ENCODE measurements around the gene SAXO2.
"Not testable (repeated sequence)": the region's sequence is repeated elsewhere in the genome, so short reads cannot be mapped to it uniquely, and the experiment has no call there.

Gene SAXO2

GRCh38 chr15:82317091-82317489 is 54.5 kb downstream of the SAXO2 start:
- ATAC-seq (ENCODE audit: insufficient read depth, low read depth) (no peak), DNase-seq (no peak)
- H3K4me2 ChIP-seq (ENCODE audit: insufficient read depth, low read length) = no peak overlapping the region
- H3K9me3 ChIP-seq (ENCODE audit: insufficient read depth, low read length, severe bottlenecking) = no peaks in the 10 kb centered on the region
- H3K4me3 ChIP-seq (ENCODE audit: low read depth in 1 of 2, low read length in 2 of 2) = no peak overlapping the region
- H3K27me3 ChIP-seq (ENCODE audit: insufficient read depth, low read length, poor library complexity) = no peaks in the 10 kb centered on the region
- H4K20me1 ChIP-seq (ENCODE audit: insufficient read depth, low read length) = no peaks in the 10 kb centered on the region
- TF ChIP-seq CTCF (IDR thresholded peaks at IDR 0.05; ENCODE audit: borderline replicate concordance, extremely low read depth, low read length, poor library complexity, severe bottlenecking) (no peak), EZH2 (IDR thresholded peaks at IDR 0.05; ENCODE audit: borderline replicate concordance, low read depth, low read length, severe bottlenecking) (no peak)
- H3K4me1 ChIP-seq (ENCODE audit: insufficient read depth, low read length) = no peaks in the 10 kb centered on the region
- no peaks in the 10 kb centered on the region for H3K36me3 ChIP-seq (ENCODE audit: insufficient read depth, low read length)
- H3K27ac ChIP-seq (ENCODE audit: low read length) = no peak overlapping the region
- no peak overlapping the region for H2AFZ ChIP-seq (ENCODE audit: low read depth, low read length)
- no peaks in the 10 kb centered on the region for H3K79me2 ChIP-seq (ENCODE audit: insufficient read depth, low read length)
- no peak overlapping the region for H3K9ac ChIP-seq (ENCODE audit: low read depth, low read length)

GRCh38 chr15:82317516-82317915 is 54.9 kb downstream of the SAXO2 start:
- not testable (repeated sequence) for H3K4me2 ChIP-seq (ENCODE audit: insufficient read depth, low read length); DNase-seq; H3K9ac ChIP-seq (ENCODE audit: low read depth, low read length); H3K27ac ChIP-seq (ENCODE audit: low read length); ATAC-seq (ENCODE audit: insufficient read depth, low read depth); H4K20me1 ChIP-seq (ENCODE audit: insufficient read depth, low read length); H3K79me2 ChIP-seq (ENCODE audit: insufficient read depth, low read length); H3K9me3 ChIP-seq (ENCODE audit: insufficient read depth, low read length, severe bottlenecking); H3K4me1 ChIP-seq (ENCODE audit: insufficient read depth, low read length); H3K36me3 ChIP-seq (ENCODE audit: insufficient read depth, low read length); H2AFZ ChIP-seq (ENCODE audit: low read depth, low read length); H3K4me3 ChIP-seq (ENCODE audit: low read depth in 1 of 2, low read length in 2 of 2); H3K27me3 ChIP-seq (ENCODE audit: insufficient read depth, low read length, poor library complexity)

- not testable (repeated sequence) for H3K27me3 ChIP-seq (ENCODE audit: insufficient read depth, low read length, poor library complexity); H3K4me1 ChIP-seq (ENCODE audit: insufficient read depth, low read length); H3K4me3 ChIP-seq (ENCODE audit: low read depth in 1 of 2, low read length in 2 of 2); H3K4me2 ChIP-seq (ENCODE audit: insufficient read depth, low read length); H3K9me3 ChIP-seq (ENCODE audit: insufficient read depth, low read length, severe bottlenecking); ATAC-seq (ENCODE audit: insufficient read depth, low read depth); H3K79me2 ChIP-seq (ENCODE audit: insufficient read depth, low read length); H3K27ac ChIP-seq (ENCODE audit: low read length); H3K36me3 ChIP-seq (ENCODE audit: insufficient read depth, low read length); DNase-seq; H4K20me1 ChIP-seq (ENCODE audit: insufficient read depth, low read length); H2AFZ ChIP-seq (ENCODE audit: low read depth, low read length); H3K9ac ChIP-seq (ENCODE audit: low read depth, low read length)
Measured at GRCh38 chr15:82318281-82318680, 55.7 kb downstream of the SAXO2 start.

GRCh38 chr15:82319522-82320278 is 57.1 kb downstream of the SAXO2 start:
- H3K4me3 ChIP-seq (ENCODE audit: low read depth in 1 of 2, low read length in 2 of 2); H3K9me3 ChIP-seq (ENCODE audit: insufficient read depth, low read length, severe bottlenecking); H3K4me2 ChIP-seq (ENCODE audit: insufficient read depth, low read length); ATAC-seq (ENCODE audit: insufficient read depth, low read depth); H3K79me2 ChIP-seq (ENCODE audit: insufficient read depth, low read length); H4K20me1 ChIP-seq (ENCODE audit: insufficient read depth, low read length); H3K9ac ChIP-seq (ENCODE audit: low read depth, low read length); H2AFZ ChIP-seq (ENCODE audit: low read depth, low read length); H3K27me3 ChIP-seq (ENCODE audit: insufficient read depth, low read length, poor library complexity); H3K4me1 ChIP-seq (ENCODE audit: insufficient read depth, low read length); H3K36me3 ChIP-seq (ENCODE audit: insufficient read depth, low read length); H3K27ac ChIP-seq (ENCODE audit: low read length); DNase-seq: not testable (repeated sequence)

GRCh38 chr15:82320861-82321260 is 58.2 kb downstream of the SAXO2 start:
- not testable (repeated sequence) for H2AFZ ChIP-seq (ENCODE audit: low read depth, low read length); H3K4me3 ChIP-seq (ENCODE audit: low read depth in 1 of 2, low read length in 2 of 2); ATAC-seq (ENCODE audit: insufficient read depth, low read depth); H3K79me2 ChIP-seq (ENCODE audit: insufficient read depth, low read length); H3K4me1 ChIP-seq (ENCODE audit: insufficient read depth, low read length); H3K27ac ChIP-seq (ENCODE audit: low read length); H4K20me1 ChIP-seq (ENCODE audit: insufficient read depth, low read length); H3K36me3 ChIP-seq (ENCODE audit: insufficient read depth, low read length); H3K4me2 ChIP-seq (ENCODE audit: insufficient read depth, low read length); H3K27me3 ChIP-seq (ENCODE audit: insufficient read depth, low read length, poor library complexity); H3K9me3 ChIP-seq (ENCODE audit: insufficient read depth, low read length, severe bottlenecking); DNase-seq; H3K9ac ChIP-seq (ENCODE audit: low read depth, low read length)

GRCh38 chr15:82322488-82322887 is 59.9 kb downstream of the SAXO2 start:
- H3K79me2 ChIP-seq (ENCODE audit: insufficient read depth, low read length); ATAC-seq (ENCODE audit: insufficient read depth, low read depth); H2AFZ ChIP-seq (ENCODE audit: low read depth, low read length); H3K4me1 ChIP-seq (ENCODE audit: insufficient read depth, low read length); H4K20me1 ChIP-seq (ENCODE audit: insufficient read depth, low read length); H3K4me3 ChIP-seq (ENCODE audit: low read depth in 1 of 2, low read length in 2 of 2); H3K27me3 ChIP-seq (ENCODE audit: insufficient read depth, low read length, poor library complexity); H3K9ac ChIP-seq (ENCODE audit: low read depth, low read length); H3K27ac ChIP-seq (ENCODE audit: low read length); H3K4me2 ChIP-seq (ENCODE audit: insufficient read depth, low read length); H3K36me3 ChIP-seq (ENCODE audit: insufficient read depth, low read length); H3K9me3 ChIP-seq (ENCODE audit: insufficient read depth, low read length, severe bottlenecking); DNase-seq: not testable (repeated sequence)

- not testable (repeated sequence) for H3K36me3 ChIP-seq (ENCODE audit: insufficient read depth, low read length); H3K4me1 ChIP-seq (ENCODE audit: insufficient read depth, low read length); H3K9ac ChIP-seq (ENCODE audit: low read depth, low read length); H3K27me3 ChIP-seq (ENCODE audit: insufficient read depth, low read length, poor library complexity); H3K9me3 ChIP-seq (ENCODE audit: insufficient read depth, low read length, severe bottlenecking); H2AFZ ChIP-seq (ENCODE audit: low read depth, low read length); H3K79me2 ChIP-seq (ENCODE audit: insufficient read depth, low read length); DNase-seq; H3K4me2 ChIP-seq (ENCODE audit: insufficient read depth, low read length); ATAC-seq (ENCODE audit: insufficient read depth, low read depth); H3K4me3 ChIP-seq (ENCODE audit: low read depth in 1 of 2, low read length in 2 of 2); H3K27ac ChIP-seq (ENCODE audit: low read length); H4K20me1 ChIP-seq (ENCODE audit: insufficient read depth, low read length)
Measured at GRCh38 chr15:82324831-82325230, 62.2 kb downstream of the SAXO2 start.
